Retina (tissue), 1 donor: Measurements from ENCODE around the gene SRCIN1.

ENCODE experiments used
- DNase-seq: peaks from one replicate; pipeline ENCODE4 v3.0.0-alpha.2; 2016

The SRCIN1 gene

GRCh38 chr17:38561416-38562214 is 44.1 kb downstream of the SRCIN1 start:
- DNase-seq = peak; percentile 56

GRCh38 chr17:38560503-38561318 is 45.0 kb downstream of the SRCIN1 start:
- peak; percentile 22 for DNase-seq

- DNase-seq = no peak
Observed at GRCh38 chr17:38559880-38560230, 45.9 kb downstream of the SRCIN1 start.

GRCh38 chr17:38559051-38559879 is 46.5 kb downstream of the SRCIN1 start:
- DNase-seq = peak; percentile 69

GRCh38 chr17:38558728-38559050 is 47.1 kb downstream of the SRCIN1 start:
- no peak for DNase-seq

- peak; percentile 94 for DNase-seq
Observed at GRCh38 chr17:38557836-38558727, 47.7 kb downstream of the SRCIN1 start.

GRCh38 chr17:38557396-38557795 is 48.4 kb downstream of the SRCIN1 start:
- no peak for DNase-seq

GRCh38 chr17:38556239-38556638 is 49.5 kb downstream of the SRCIN1 start:
- DNase-seq = no peak

- DNase-seq = no peak
Observed at GRCh38 chr17:38554430-38555350, 51.1 kb downstream of the SRCIN1 start.

GRCh38 chr17:38552343-38552742 is 53.4 kb downstream of the SRCIN1 start:
- no peak for DNase-seq

- no peak for DNase-seq
Observed at GRCh38 chr17:38551121-38551520, 54.6 kb downstream of the SRCIN1 start.

GRCh38 chr17:38550661-38551060 is 55.1 kb downstream of the SRCIN1 start:
- no peak for DNase-seq

- no peak for DNase-seq
Observed at GRCh38 chr17:38549285-38549684, 56.5 kb downstream of the SRCIN1 start.

- DNase-seq = no peak
Observed at GRCh38 chr17:38547444-38547843, 58.3 kb downstream of the SRCIN1 start.

GRCh38 chr17:38546396-38546795 is 59.4 kb downstream of the SRCIN1 start:
- no peak for DNase-seq

GRCh38 chr17:38545531-38546225 is 60.1 kb downstream of the SRCIN1 start:
- DNase-seq = no peak

- DNase-seq = no peak
Observed at GRCh38 chr17:38544839-38545209, 60.9 kb downstream of the SRCIN1 start.

- no peak for DNase-seq
Observed at GRCh38 chr17:38544175-38544838, 61.4 kb downstream of the SRCIN1 start.

- DNase-seq = no peak
Observed at GRCh38 chr17:38543403-38544174, 62.2 kb downstream of the SRCIN1 start.
